ENCODE data around the gene NPTXR.

Gene NPTXR

GRCh38 chr22:38843657-38844314, at the start of gene NPTXR:
Gene NPTXR (minus strand): TSS chr22:38844028.
- peak; percentile 60 for DNase-seq (ENCODE audit: low read depth)

DNA sequence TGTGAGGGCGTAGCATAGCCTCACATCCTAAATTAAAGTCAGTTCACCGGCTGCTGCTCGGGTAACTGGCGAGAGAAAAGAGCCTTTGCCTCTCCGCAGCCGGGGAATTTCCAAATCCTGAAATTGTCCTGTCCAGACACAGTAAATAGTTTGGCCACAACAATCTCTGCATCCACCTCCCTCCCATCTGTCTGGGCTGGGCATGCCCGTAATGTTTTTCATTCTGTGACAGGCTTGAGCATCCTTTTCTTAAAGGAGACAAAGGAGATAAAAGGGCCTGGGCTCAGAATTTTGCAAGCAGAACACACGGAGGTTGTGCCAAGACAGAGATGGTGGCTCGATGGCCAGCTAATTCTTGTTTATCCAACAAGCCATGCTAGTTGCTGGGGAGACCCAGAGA, 47.4 kb upstream of the NPTXR start:
- no peak for DNase-seq (ENCODE audit: low read depth)

GRCh38 chr22:38890377-38890776, 46.5 kb upstream of the NPTXR start:
- no peak for DNase-seq (ENCODE audit: low read depth)

- no peak for DNase-seq (ENCODE audit: low read depth)
Measured at GRCh38 chr22:38886333-38886732, 42.5 kb upstream of the NPTXR start.

GRCh38 chr22:38882972-38883622, 39.3 kb upstream of the NPTXR start:
- DNase-seq (ENCODE audit: low read depth): no peak

- no peak for DNase-seq (ENCODE audit: low read depth)
Measured at GRCh38 chr22:38881997-38882879, 38.4 kb upstream of the NPTXR start.

- no peak for DNase-seq (ENCODE audit: low read depth)
Measured at GRCh38 chr22:38881464-38881871, 37.6 kb upstream of the NPTXR start.

GRCh38 chr22:38879961-38880360, 36.1 kb upstream of the NPTXR start:
- no peak for DNase-seq (ENCODE audit: low read depth)

GRCh38 chr22:38879108-38879729, 35.4 kb upstream of the NPTXR start:
- DNase-seq (ENCODE audit: low read depth): no peak

DNA sequence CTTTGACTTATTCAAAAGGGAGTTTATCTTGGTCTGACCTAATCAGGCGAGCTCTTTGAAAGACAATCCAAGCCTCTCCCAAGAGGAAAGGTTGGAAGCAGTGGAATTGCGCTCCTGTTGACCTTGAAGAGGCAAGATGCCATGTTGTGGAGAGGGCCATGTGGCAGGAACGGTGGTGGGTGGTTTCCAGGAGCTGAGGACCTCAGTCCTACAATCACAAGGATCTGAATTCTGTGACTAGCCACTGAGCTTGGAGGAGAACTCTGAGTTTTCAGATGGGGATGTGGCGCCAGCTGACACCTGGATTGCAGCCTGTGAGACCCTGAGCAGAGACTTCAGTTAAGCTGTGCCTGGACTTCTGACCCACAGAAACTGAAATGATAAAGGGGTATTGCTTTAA, 34.2 kb upstream of the NPTXR start:
- no peak for DNase-seq (ENCODE audit: low read depth)

- DNase-seq (ENCODE audit: low read depth): no peak
Measured at GRCh38 chr22:38874529-38875222, 30.8 kb upstream of the NPTXR start.

GRCh38 chr22:38873469-38874411, 29.9 kb upstream of the NPTXR start:
- no peak for DNase-seq (ENCODE audit: low read depth)

DNA sequence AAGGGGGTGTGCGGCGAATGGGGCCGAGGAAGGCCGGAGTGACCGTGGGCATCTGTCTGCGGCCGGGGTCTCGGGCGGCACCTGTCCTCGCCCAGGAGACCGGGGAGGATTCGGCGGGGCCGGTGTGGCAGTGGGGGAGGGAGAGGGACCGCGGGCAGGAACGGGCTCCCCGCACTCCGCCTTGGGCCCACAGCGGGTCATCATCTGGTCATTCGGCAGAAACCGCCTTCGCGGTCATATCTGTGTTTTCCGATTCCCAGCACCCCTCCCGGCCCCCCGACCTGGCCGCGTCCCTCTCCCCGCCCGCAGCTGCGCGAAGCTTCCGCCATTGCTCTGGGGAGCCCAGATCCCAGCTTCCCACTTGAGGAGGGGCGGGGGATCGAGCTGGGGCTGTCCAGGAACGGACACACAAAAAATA, 29.0 kb upstream of the NPTXR start:
- peak; percentile 38 for DNase-seq (ENCODE audit: low read depth)

DNA sequence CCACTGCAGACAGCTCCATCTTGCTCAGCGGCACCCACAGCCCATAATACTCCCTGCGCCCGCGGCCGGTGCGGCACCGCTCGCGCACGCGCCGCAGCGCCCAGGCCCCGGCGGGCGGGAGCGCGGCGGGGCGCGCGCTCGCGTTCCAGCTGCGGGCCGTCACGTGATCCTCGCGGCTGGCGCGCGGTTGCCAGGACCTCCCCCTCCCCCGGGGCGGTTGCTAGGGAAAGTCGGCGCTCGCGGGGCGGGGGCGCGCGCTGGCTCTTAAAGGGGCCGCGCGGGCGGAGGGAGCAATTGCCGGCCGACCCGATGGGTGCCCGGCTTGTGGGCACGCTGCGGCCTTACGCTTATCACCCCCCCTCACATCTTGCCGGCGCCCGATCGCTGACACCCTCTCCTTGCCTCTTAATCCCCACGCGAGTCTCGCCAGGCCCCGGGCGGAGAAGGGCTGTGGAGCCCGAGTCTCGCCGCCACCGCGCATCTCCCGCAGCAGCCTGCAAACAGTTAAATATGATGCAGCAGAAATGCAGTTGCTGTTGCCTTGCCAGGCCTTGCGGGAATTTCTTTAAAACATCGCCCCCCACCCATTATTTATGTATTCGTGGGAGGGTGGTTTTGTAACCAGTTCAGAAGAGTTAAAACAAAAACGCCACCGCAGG, 28.5 kb upstream of the NPTXR start, which contains the start of gene CBX6:
Gene CBX6, minus strand, starts transcription at position 45 of the 659 bp plus-strand sequence. Its CDS starts 26 bp downstream, at position 19.
- peak; percentile 92 for DNase-seq (ENCODE audit: low read depth)

- DNase-seq (ENCODE audit: low read depth): peak; percentile 44
Measured at GRCh38 chr22:38871360-38872171, 27.7 kb upstream of the NPTXR start.

DNA sequence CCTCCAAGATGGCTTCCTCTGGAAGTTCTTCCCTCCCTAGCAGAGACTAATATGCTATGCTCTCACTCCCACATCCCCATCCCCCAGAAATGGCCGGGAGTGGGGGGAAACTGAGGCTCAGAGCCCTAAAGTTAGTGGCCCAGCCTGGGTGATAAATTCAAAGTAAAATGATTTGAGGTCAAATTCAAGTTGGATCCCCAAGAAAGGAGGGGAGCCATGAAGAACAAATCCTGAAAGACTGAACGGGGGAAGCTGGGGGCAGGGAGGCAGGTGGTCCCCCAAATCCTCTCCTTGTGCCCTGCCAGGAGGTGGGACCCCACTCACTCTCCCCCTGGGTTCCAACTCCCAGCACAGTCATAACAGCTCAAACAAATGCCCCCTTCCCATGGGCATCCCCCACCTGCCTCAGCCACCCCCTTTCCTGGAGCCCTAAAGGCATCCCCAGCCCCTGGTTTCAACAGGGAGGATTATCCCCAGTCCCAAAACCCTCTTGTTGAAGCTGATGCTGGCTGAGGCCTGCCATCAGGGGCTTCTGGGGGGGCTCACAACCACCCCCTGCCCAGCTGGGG, 27.0 kb upstream of the NPTXR start:
- DNase-seq (ENCODE audit: low read depth): no peak

DNA sequence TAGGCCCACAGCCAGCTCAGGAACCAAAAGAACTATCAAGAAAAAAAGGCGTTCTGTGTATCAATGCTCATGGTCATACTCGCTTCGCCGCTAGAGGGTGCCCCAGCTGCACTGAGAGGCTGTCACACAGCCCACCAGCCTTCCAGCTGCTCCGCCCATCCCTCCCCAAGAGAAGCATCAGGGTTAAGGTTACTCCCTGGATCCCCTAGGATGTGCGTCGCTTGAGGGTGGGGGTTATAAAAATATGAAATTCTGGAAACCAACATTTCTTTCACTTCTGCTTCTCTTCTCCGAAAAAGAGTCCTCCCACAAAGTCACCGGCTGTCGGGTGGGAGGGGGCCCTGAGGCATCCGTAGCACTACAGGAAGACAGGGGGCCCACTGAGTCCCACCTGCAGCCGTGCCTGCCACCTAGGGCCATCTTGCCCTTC, 26.5 kb upstream of the NPTXR start:
- DNase-seq (ENCODE audit: low read depth): peak; percentile 90

DNA sequence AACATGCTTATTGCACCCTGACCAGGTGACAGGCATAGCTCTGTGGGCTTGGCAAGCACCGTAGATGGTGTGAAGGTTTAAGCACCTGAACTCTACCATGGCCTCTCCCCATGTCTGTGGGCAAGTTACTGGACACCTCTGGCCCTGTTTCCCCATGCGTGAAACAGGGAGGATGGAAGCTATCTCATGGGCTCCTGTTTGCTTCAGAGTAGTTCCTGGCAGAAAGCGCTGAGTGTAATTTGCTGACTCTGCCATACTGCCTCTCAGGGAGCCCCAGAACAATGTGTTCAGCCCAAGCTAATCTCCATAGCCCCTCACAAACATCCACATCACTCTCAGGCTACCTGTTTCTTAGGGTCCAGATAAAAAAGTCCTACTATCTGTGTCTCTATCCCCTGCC, 25.8 kb upstream of the NPTXR start:
- no peak for DNase-seq (ENCODE audit: low read depth)

Data from ELR (cell line).